HL-60 (cell line): Measurements from ENCODE around the gene NDNF.

Source experiments
- DNase-seq, 2 experiments: peaks; one replicate each; pipeline ENCODE4 v3.0.0-alpha.2; 2010 to 2020; ENCODE audit warnings: low read depth in 1 of 2, low spot score in 1 of 2
- H3K27ac ChIP-seq: fragments of 250-450 bp; sonication (Bioruptor Pico); replicated peaks from 2 replicates; pipeline ENCODE4 v1.5.1; 2020; ENCODE audit warnings: mild to moderate bottlenecking, moderate library complexity
- H3K27me3 ChIP-seq: fragments of 250-450 bp; sonication (Bioruptor Pico); 2 replicates; pipeline ENCODE4 v1.5.1; 2021; ENCODE audit warnings: mild to moderate bottlenecking, moderate library complexity; ENCODE audit not compliant: insufficient read depth, poor library complexity, severe bottlenecking
- H3K4me3 ChIP-seq: replicated peaks from 2 replicates; pipeline ENCODE4 v1.5.1; 2011; ENCODE audit warnings: mild to moderate bottlenecking, control low read depth, low read length; ENCODE audit not compliant: insufficient read depth
- GABPA ChIP-seq: IDR thresholded peaks from 2 replicates; pipeline ENCODE4 v1.6.1; 2012; ENCODE audit warnings: low read depth
- POLR2AphosphoS5 ChIP-seq: IDR thresholded peaks from 2 replicates; pipeline ENCODE4 v1.6.1; 2012; ENCODE audit warnings: low read depth
- SPI1 ChIP-seq: IDR thresholded peaks from 2 replicates; pipeline ENCODE4 v1.6.1; 2012; ENCODE audit warnings: low read depth, mild to moderate bottlenecking, borderline replicate concordance
- TF ChIP-seq, protein P1 (sequence below): IDR thresholded peaks from 2 replicates; pipeline ENCODE4 v1.6.1; 2012; ENCODE audit warnings: low read depth; ENCODE audit not compliant: insufficient replicate concordance
- TF ChIP-seq, protein P2 (sequence below): IDR thresholded peaks from one replicate; pipeline ENCODE4 v1.5.1; 2011; ENCODE audit warnings: low read length, control low read depth, inconsistent platforms; ENCODE audit not compliant: insufficient read depth

Gene NDNF

DNA sequence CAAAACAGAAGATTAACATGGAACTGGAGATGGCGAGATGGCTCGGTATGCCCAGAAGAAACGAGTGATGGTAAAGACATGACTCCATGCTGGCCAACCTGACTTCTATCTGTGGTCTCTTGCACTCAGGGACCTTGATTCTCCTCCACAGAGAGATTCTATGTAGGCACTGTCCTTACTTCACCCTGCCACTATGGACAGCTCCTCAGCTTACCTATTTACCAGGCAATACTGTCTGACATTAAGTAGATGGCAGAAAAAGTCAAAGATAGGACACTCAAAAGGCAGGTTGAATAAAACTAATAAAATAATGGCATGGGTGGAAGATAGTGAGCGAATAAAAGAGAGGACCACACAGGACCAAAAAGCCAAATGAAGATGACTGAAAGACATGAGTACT, 35.2 kb upstream of the NDNF start:
- no peak for DNase-seq
- Histone ChIP-seq H3K27me3 (no peaks in the 10 kb centered on the region), H3K27ac (no peak overlapping the region), H3K4me3 (no peak overlapping the region)
- TF ChIP-seq, protein P1, sequence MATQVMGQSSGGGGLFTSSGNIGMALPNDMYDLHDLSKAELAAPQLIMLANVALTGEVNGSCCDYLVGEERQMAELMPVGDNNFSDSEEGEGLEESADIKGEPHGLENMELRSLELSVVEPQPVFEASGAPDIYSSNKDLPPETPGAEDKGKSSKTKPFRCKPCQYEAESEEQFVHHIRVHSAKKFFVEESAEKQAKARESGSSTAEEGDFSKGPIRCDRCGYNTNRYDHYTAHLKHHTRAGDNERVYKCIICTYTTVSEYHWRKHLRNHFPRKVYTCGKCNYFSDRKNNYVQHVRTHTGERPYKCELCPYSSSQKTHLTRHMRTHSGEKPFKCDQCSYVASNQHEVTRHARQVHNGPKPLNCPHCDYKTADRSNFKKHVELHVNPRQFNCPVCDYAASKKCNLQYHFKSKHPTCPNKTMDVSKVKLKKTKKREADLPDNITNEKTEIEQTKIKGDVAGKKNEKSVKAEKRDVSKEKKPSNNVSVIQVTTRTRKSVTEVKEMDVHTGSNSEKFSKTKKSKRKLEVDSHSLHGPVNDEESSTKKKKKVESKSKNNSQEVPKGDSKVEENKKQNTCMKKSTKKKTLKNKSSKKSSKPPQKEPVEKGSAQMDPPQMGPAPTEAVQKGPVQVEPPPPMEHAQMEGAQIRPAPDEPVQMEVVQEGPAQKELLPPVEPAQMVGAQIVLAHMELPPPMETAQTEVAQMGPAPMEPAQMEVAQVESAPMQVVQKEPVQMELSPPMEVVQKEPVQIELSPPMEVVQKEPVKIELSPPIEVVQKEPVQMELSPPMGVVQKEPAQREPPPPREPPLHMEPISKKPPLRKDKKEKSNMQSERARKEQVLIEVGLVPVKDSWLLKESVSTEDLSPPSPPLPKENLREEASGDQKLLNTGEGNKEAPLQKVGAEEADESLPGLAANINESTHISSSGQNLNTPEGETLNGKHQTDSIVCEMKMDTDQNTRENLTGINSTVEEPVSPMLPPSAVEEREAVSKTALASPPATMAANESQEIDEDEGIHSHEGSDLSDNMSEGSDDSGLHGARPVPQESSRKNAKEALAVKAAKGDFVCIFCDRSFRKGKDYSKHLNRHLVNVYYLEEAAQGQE = peak; percentile 63
- TF ChIP-seq, protein P2, sequence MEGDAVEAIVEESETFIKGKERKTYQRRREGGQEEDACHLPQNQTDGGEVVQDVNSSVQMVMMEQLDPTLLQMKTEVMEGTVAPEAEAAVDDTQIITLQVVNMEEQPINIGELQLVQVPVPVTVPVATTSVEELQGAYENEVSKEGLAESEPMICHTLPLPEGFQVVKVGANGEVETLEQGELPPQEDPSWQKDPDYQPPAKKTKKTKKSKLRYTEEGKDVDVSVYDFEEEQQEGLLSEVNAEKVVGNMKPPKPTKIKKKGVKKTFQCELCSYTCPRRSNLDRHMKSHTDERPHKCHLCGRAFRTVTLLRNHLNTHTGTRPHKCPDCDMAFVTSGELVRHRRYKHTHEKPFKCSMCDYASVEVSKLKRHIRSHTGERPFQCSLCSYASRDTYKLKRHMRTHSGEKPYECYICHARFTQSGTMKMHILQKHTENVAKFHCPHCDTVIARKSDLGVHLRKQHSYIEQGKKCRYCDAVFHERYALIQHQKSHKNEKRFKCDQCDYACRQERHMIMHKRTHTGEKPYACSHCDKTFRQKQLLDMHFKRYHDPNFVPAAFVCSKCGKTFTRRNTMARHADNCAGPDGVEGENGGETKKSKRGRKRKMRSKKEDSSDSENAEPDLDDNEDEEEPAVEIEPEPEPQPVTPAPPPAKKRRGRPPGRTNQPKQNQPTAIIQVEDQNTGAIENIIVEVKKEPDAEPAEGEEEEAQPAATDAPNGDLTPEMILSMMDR = no peak

DNA sequence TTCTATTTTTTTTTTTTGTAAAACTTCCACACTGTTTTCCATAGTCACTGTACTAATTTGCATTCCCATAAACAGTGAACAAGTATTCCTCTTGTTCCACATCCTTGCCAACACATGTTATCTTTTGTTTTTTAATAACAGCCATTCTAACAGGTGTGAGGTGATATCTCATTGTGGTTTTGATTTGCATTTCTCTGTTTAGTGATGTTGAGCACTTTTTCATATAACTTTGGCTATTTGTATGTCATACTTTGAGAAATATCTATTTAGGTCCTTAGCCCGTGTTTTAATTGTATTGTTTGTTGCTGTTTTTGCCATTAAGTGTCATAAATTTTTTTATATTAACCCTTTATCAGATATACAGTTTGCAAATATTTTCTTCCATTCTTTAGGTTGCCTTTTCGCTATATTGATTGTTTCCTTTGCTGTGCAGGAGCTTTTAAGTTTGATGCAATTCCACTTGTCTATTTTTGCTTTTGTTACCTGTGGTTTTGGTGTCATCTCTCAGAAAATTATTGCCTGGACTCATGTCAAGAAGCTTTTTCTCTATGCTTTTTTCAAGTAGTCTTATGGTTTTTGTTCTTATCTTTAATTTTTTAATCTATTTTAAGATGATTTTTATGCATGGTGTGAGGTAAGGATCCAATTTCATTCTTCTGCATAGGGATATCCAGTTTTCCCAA, 27.9 kb upstream of the NDNF start:
- DNase-seq = no peak
- H3K4me3 ChIP-seq = no peak overlapping the region

DNA sequence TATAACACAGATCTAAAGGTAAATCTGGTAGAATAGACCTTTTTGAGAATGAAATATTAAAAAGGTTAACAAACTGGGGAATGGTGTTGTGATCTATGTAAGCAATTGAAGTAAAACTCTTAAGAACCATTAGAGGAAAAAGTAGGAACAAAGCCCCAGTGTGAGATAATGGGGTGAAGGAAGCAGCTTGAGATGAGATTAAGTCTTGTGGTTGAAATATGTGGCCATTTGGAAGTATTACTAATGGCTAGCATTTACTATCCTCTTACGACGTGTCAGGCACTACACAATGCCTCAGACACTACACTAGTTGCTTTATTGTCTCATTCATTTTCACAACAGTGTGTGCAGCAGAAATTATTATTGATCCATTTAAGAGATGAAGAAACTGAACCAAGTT, 25.9 kb upstream of the NDNF start:
- DNase-seq = no peak
- Histone ChIP-seq H3K4me3 (no peak overlapping the region), H3K27me3 (no peaks in the 10 kb centered on the region), H3K27ac (no peak overlapping the region)
- TF ChIP-seq, protein P2 = no peak
- TF ChIP-seq, protein P1 = no peak
- no peak for TF ChIP-seq SPI1
- no peak for TF ChIP-seq GABPA
- TF ChIP-seq POLR2AphosphoS5 = no peak

More for the DNA sequence above, 27.9 kb upstream of the NDNF start:
- TF ChIP-seq, protein P2 = no peak
- TF ChIP-seq POLR2AphosphoS5 (no peak), SPI1 (no peak), GABPA (no peak)
- TF ChIP-seq, protein P1 = no peak
- no peak overlapping the region for H3K27ac ChIP-seq
- H3K27me3 ChIP-seq = no peaks in the 10 kb centered on the region
